ENCODE measurements around the gene FBXO4. TPM values are rescaled to one million over a fixed set of nuclear protein-coding genes. Genes with fewer than 3 reads are reported as not detected.

Gene FBXO4
- total and polyA plus RNA-seq, 2 of the 8 experiments (the other 6 are each of a cell fraction or from before 2014, with no cell fraction given): 0.60 to 0.88 TPM

DNA sequence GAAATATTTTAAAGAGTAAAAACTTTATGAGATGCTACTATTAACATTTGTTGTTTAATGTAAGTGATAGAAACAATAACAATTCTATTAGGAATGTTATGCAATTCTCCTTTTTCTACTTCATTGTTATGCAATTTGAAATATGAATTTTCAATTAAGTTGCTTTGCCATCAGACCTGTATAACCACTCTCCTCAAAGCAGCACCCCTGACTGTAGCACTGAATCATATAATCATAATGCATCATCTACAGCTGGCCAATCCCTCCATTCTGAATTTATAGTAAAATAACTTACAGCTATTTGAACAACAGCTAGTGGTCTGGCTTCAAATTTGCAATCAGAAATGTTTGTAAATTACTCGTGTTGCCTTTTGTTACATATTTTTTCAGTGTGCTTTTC is 29.2 kb downstream of the FBXO4 start:
- H2AK5ac ChIP-seq (ENCODE audit: low read depth, low read length): no peak overlapping the region
- no peak overlapping the region for H3K9ac ChIP-seq (replicated peaks in 1 of 4; ENCODE audit: extremely low read depth in 1 of 4, low read depth in 3 of 4, low read length in 3 of 4)
- H3K27ac ChIP-seq (ENCODE audit: low read depth, low read length): no peak overlapping the region
- no peak overlapping the region for H3K4me3 ChIP-seq (ENCODE audit: extremely low read depth in 1 of 4, insufficient read depth in 2 of 4, low read depth in 3 of 4, low read length in 4 of 4)
- no peak overlapping the region for H3K56ac ChIP-seq (replicated peaks; ENCODE audit: insufficient read length, low read depth, low read length)
- H3K79me1 ChIP-seq (ENCODE audit: low read depth, low read length): no peaks in the 10 kb centered on the region
- H4K5ac ChIP-seq (ENCODE audit: insufficient read length, low read depth, low read length): no peak overlapping the region
- FAIRE-seq (no peak), DNase-seq (ENCODE audit: low read depth in 1 of 2, low spot score in 2 of 2) (no peak)
- H3K23me2 ChIP-seq (ENCODE audit: low read depth, low read length): no peaks in the 10 kb centered on the region
- H3K4me1 ChIP-seq (replicated peaks in 1 of 4; ENCODE audit: control insufficient read depth in 3 of 4, insufficient read depth in 4 of 4, low read length in 3 of 4): no peaks in the 10 kb centered on the region
- no peak overlapping the region for H3K23ac ChIP-seq (ENCODE audit: insufficient read length)
- WGBS, 2 experiments (ENCODE audit: extremely low coverage in 1 of 2, insufficient coverage in 1 of 2, insufficient read length in 1 of 2, insufficient replicate concordance in 2 of 2, low coverage in 1 of 2, low lambda C conversion rate in 2 of 2, missing lambda C conversion rate in 1 of 2): 72% methylated on average over 1 of the region's 1 CpG; no CpG with 5 or more reads in 1 of the 2 experiments
- H4K91ac ChIP-seq (replicated peaks; ENCODE audit: insufficient read length, low read length): no peak overlapping the region
- peaks cover 0 to 2% of the 10 kb centered on the region in 2 experiments; a peak in 1 of 4 replicates for H3K9me3 ChIP-seq (ENCODE audit: insufficient read depth in 2 of 2, low read depth in 1 of 2, low read length in 1 of 2)
- H3K18ac ChIP-seq (ENCODE audit: extremely low read depth, low read length): no peak overlapping the region
- no peaks in the 10 kb centered on the region for H4K20me1 ChIP-seq (replicated peaks in 1 of 2; ENCODE audit: control insufficient read depth in 1 of 2, insufficient read depth in 2 of 2, low read length in 2 of 2)
- H2BK120ac ChIP-seq (replicated peaks; ENCODE audit: low read depth, low read length): no peak overlapping the region
- H3K27me3 ChIP-seq (replicated peaks in 1 of 4; ENCODE audit: control insufficient read depth in 3 of 4, extremely low read depth in 1 of 4, insufficient read depth in 3 of 4, low read length in 3 of 4): no peaks in the 10 kb centered on the region
- no peak overlapping the region for H3K14ac ChIP-seq (ENCODE audit: insufficient read length)
- ChIA-PET POLR2A (ENCODE audit: partially characterized antibody) (no interaction called here), CTCF (ENCODE audit: partially characterized antibody) (interaction anchor here (0.9 kb wide), 1 partner anchor 469 kb away, joined by 4 read pairs; no protein-coding TSS in a partner anchor)
- H4K8ac ChIP-seq (ENCODE audit: extremely low read depth, insufficient read depth, low read length): no peak overlapping the region
- H2AFZ ChIP-seq (ENCODE audit: low read length): no peak overlapping the region
- H3K4me2 ChIP-seq (ENCODE audit: insufficient read depth in 1 of 2, low read depth in 2 of 2, low read length in 2 of 2): no peak overlapping the region
- no peak overlapping the region for H2BK15ac ChIP-seq (ENCODE audit: low read length)
- TF ChIP-seq EZH2 (IDR thresholded peaks at IDR 0.05; ENCODE audit: low read depth, low read length, severe bottlenecking): no peak
- no peak for TF ChIP-seq TAF1 (IDR thresholded peaks at IDR 0.05; ENCODE audit: low read depth, low read length)
- TF ChIP-seq ASH2L (IDR thresholded peaks at IDR 0.05; ENCODE audit: low read length): no peak
- no peak overlapping the region for H3K4ac ChIP-seq (replicated peaks; ENCODE audit: insufficient read length, low read depth, low read length)
- no peaks in the 10 kb centered on the region for H3K36me3 ChIP-seq (ENCODE audit: control insufficient read depth in 2 of 4, insufficient read depth in 4 of 4, low read length in 3 of 4)
- no peaks in the 10 kb centered on the region for H3K79me2 ChIP-seq (ENCODE audit: control insufficient read depth in 1 of 2, insufficient read depth in 2 of 2, low read length in 2 of 2)
- H2BK12ac ChIP-seq (ENCODE audit: low read depth, low read length): no peak overlapping the region
- no peak overlapping the region for H2BK5ac ChIP-seq (ENCODE audit: low read depth, low read length)
- no peak overlapping the region for H2BK20ac ChIP-seq (ENCODE audit: low read length)

All from H1 (cell line).